Sigmoid colon (tissue), 7 donors: ENCODE results near the gene ITIH4. TPM values are rescaled to one million over a fixed set of nuclear protein-coding genes. Genes with fewer than 3 reads are reported as not detected.

ENCODE experiments used
- DNase-seq: peaks from one replicate; pipeline ENCODE4 v3.0.0-alpha.2; 2019
- H3K27ac ChIP-seq, 4 donors: fragments of 200-600 bp; sonication (generic); one replicate each; pipeline ENCODE4 v1.5.1; 2016 to 2019; ENCODE audit warnings: mild to moderate bottlenecking in 1 of 4
- H3K27me3 ChIP-seq, 3 donors: fragments of 200-600 bp; sonication (generic); one replicate each; pipeline ENCODE4 v1.5.1; 2019; ENCODE audit warnings: mild to moderate bottlenecking in 1 of 3
- H3K36me3 ChIP-seq, 4 donors: fragments of 200-600 bp; sonication (generic); one replicate each; pipeline ENCODE4 v1.5.1; 2016 to 2019
- H3K4me1 ChIP-seq, 4 donors: fragments of 200-600 bp; sonication (generic); one replicate each; pipeline ENCODE4 v1.5.1; 2017 to 2019
- H3K4me3 ChIP-seq, 4 donors: fragments of 200-600 bp; sonication (generic); one replicate each; pipeline ENCODE4 v1.5.1; 2017 to 2019; ENCODE audit warnings: mild to moderate bottlenecking in 2 of 4, moderate library complexity in 1 of 4
- H3K9me3 ChIP-seq, 4 donors: fragments of 200-600 bp in 3 of 4; sonication (generic) in 3 of 4; one replicate each; pipeline versions ENCODE4 v1.5.1 to v1.6.1; 2013 to 2019
- CTCF ChIP-seq, 4 experiments: fragments of 450-650 bp in 3 of 4; fragments of 200-600 bp in 1 of 4; IDR thresholded peaks; one replicate each; pipeline ENCODE4 v1.5.1; 2016 to 2019; ENCODE audit warnings: antibody characterized with exemption in 4 of 4, mild to moderate bottlenecking in 3 of 4, moderate library complexity in 2 of 4
- EP300 ChIP-seq, 4 donors: sonication (generic); formaldehyde crosslinking; IDR thresholded peaks; one replicate each; pipeline ENCODE4 v1.6.1; 2017; ENCODE audit warnings: antibody characterized with exemption in 4 of 4
- POLR2A ChIP-seq, 2 donors: fragments of 450-650 bp; IDR thresholded peaks; one replicate each; pipeline ENCODE4 v1.6.1; 2016; ENCODE audit warnings: antibody characterized with exemption in 2 of 2, mild to moderate bottlenecking in 2 of 2, moderate library complexity in 2 of 2
- POLR2AphosphoS5 ChIP-seq, 4 donors: sonication (generic); formaldehyde crosslinking; IDR thresholded peaks; one replicate each; pipeline ENCODE4 v1.6.1; 2017; ENCODE audit warnings: antibody characterized with exemption in 4 of 4
- WGBS, 2 donors: extraction: QIAGEN DNeasy Blood & Tissue Kit; methylation state at CpG; one replicate each; pipeline ENCODE4 v1.1.7; 2013; 5-methylcytosine and 5-hydroxymethylcytosine counted together
- intact Hi-C: fragments of 100-400 bp; cut with DNase I; formaldehyde crosslinking; loops from one replicate; pipeline ENCODE4 v1.15.1; 2023
- polyA plus RNA-seq, 3 donors: library from polyadenylated mRNA; stranded (reverse); fragments of 200-250 nt; gene quantifications; one replicate each; pipeline ENCODE4 v1.2.3, GENCODE V29; 2013
- total RNA-seq, 4 donors: library from RNA; depleted of rRNA; stranded (reverse); fragments of >200 nt; gene quantifications; one replicate each; pipeline ENCODE4 v1.1.0, GENCODE V29; 2016
- donor health status: healthy with polysubstance abuse.
- donor health status: Bipolar disorder and iron deficiency.
- donor health status: healthy.

ITIH4 gene
- total and polyA plus RNA-seq, 7 donors: 2.5 to 12.2 (median 5.6) TPM; not detected in 2

- 78 to 89% methylated on average over 8 of the region's 8 CpGs for WGBS, 2 donors
- no peak overlapping the region for H3K4me3 ChIP-seq
- no peaks in the 10 kb centered on the region for H3K9me3 ChIP-seq
- H3K4me1 ChIP-seq: peaks cover 0 to 17% (median 12%) of the 10 kb centered on the region in 4 donors
- H3K27ac ChIP-seq: no peak overlapping the region
- TF ChIP-seq EP300 (IDR thresholded peaks at IDR 0.05) (no peak), CTCF (IDR thresholded peaks at IDR 0.05) (no peak), POLR2AphosphoS5 (IDR thresholded peaks at IDR 0.05) (no peak), POLR2A (IDR thresholded peaks at IDR 0.05) (no peak)
- intact Hi-C loops: loop anchor here (5.0 to 10.0 kb wide), 2 partner anchors 73 to 161 kb away; no protein-coding TSS in a partner anchor
- peak; percentile 58 for DNase-seq
- no peaks in the 10 kb centered on the region for H3K36me3 ChIP-seq
- H3K27me3 ChIP-seq: no peaks in the 10 kb centered on the region
These were observed 56.3 kb downstream of the ITIH4 start for GRCh38 chr3:52774066-52774713.

GRCh38 chr3:52773361-52774065 is 57.0 kb downstream of the ITIH4 start:
- Histone ChIP-seq H3K27ac (no peak overlapping the region), H3K4me3 (no peak overlapping the region), H3K27me3 (no peaks in the 10 kb centered on the region), H3K4me1 (peaks cover 0 to 20% (median 15%) of the 10 kb centered on the region in 4 donors), H3K36me3 (no peaks in the 10 kb centered on the region), H3K9me3 (no peaks in the 10 kb centered on the region)
- DNase-seq: peak; percentile 38
- WGBS, 2 donors: 84 to 92% methylated on average over 13 of the region's 13 CpGs
- no peak for TF ChIP-seq EP300 (IDR thresholded peaks at IDR 0.05)
- no peak for TF ChIP-seq POLR2A (IDR thresholded peaks at IDR 0.05)
- intact Hi-C loops: loop anchor here (2.0 to 10.0 kb wide), 3 partner anchors 74 to 299 kb away; no protein-coding TSS in a partner anchor

- Histone ChIP-seq H3K27me3 (no peaks in the 10 kb centered on the region), H3K9me3 (no peaks in the 10 kb centered on the region), H3K4me1 (peaks cover 0 to 20% (median 15%) of the 10 kb centered on the region in 4 donors), H3K36me3 (peaks cover 0 to 14% (median 4%) of the 10 kb centered on the region in 4 donors), H3K27ac (peak overlapping the region; percentile 69 to 80 (median 78)), H3K4me3 (peak overlapping the region in 2 of 4 donors; percentile 83 to 94)
- TF ChIP-seq POLR2AphosphoS5 (IDR thresholded peaks at IDR 0.05): no peak
- TF ChIP-seq CTCF (IDR thresholded peaks at IDR 0.05): no peak
- no peak for TF ChIP-seq POLR2A (IDR thresholded peaks at IDR 0.05)
- no peak for TF ChIP-seq EP300 (IDR thresholded peaks at IDR 0.05)
- intact Hi-C loops: loop anchor here (2.0 to 10.0 kb wide), 4 partner anchors 76 to 301 kb away; partner anchors contain the start of gene STIMATE
- 91 to 94% methylated on average over 10 of the region's 10 CpGs for WGBS, 2 donors
- DNase-seq: peak; percentile 27
These were observed 58.8 kb downstream of the ITIH4 start for GRCh38 chr3:52771702-52772101.

GRCh38 chr3:52771334-52771681 is 59.2 kb downstream of the ITIH4 start:
- WGBS, 2 donors: 51 to 58% methylated on average over 5 of the region's 5 CpGs

More at GRCh38 chr3:52771334-52771681, 59.2 kb downstream of the ITIH4 start:
- peaks cover 0 to 20% (median 15%) of the 10 kb centered on the region in 4 donors for H3K4me1 ChIP-seq
- no peak for TF ChIP-seq POLR2A (IDR thresholded peaks at IDR 0.05)
- TF ChIP-seq CTCF (IDR thresholded peaks at IDR 0.05): no peak
- no peak for TF ChIP-seq POLR2AphosphoS5 (IDR thresholded peaks at IDR 0.05)
- no peak for TF ChIP-seq EP300 (IDR thresholded peaks at IDR 0.05)
- H3K9me3 ChIP-seq: no peaks in the 10 kb centered on the region
- H3K4me3 ChIP-seq: peak overlapping the region; percentile 75 to 94 (median 83)
- intact Hi-C loops: loop anchor here (2.0 to 10.0 kb wide), 3 partner anchors 76 to 163 kb away; partner anchors contain the start of gene STIMATE
- peaks cover 0 to 18% (median 5%) of the 10 kb centered on the region in 4 donors for H3K36me3 ChIP-seq
- DNase-seq: no peak
- peak overlapping the region; percentile 69 to 80 (median 78) for H3K27ac ChIP-seq
- H3K27me3 ChIP-seq: no peaks in the 10 kb centered on the region
